ENCODE results near the gene NUP93.

Gene NUP93

GRCh38 chr16:56729735-56730662 lies at the start of gene NUP93:
NUP93 (plus strand) TSS chr16:56730129; CDS start chr16:56748248, 18,119 bp downstream.
- peak; percentile 91 for DNase-seq

GRCh38 chr16:56681939-56682702 lies 47.8 kb upstream of the NUP93 start, which contains the start of gene MT1X:
MT1X (plus strand) TSS chr16:56682470; CDS start chr16:56682541, 71 bp downstream.
- peak; percentile 90 for DNase-seq

- peak; percentile 20 for DNase-seq
Measured at GRCh38 chr16:56682703-56683397, 47.1 kb upstream of the NUP93 start.

GRCh38 chr16:56683424-56684172 lies 46.3 kb upstream of the NUP93 start:
- no peak for DNase-seq

GRCh38 chr16:56684256-56684925 lies 45.5 kb upstream of the NUP93 start:
- DNase-seq = no peak

- no peak for DNase-seq
Measured at GRCh38 chr16:56684926-56685590, 44.9 kb upstream of the NUP93 start.

GRCh38 chr16:56686758-56687157 lies 43.2 kb upstream of the NUP93 start:
- no peak for DNase-seq

GRCh38 chr16:56688762-56689161 lies 41.2 kb upstream of the NUP93 start:
- no peak for DNase-seq

GRCh38 chr16:56689171-56689570 lies 40.8 kb upstream of the NUP93 start:
- DNase-seq = no peak

- DNase-seq = no peak
Measured at GRCh38 chr16:56690420-56691122, 39.4 kb upstream of the NUP93 start.

GRCh38 chr16:56691885-56692284 lies 38.0 kb upstream of the NUP93 start:
- no peak for DNase-seq

- no peak for DNase-seq
Measured at GRCh38 chr16:56695246-56695645, 34.7 kb upstream of the NUP93 start.

GRCh38 chr16:56697456-56698155 lies 32.3 kb upstream of the NUP93 start:
- no peak for DNase-seq

- DNase-seq = no peak
Measured at GRCh38 chr16:56700195-56700594, 29.7 kb upstream of the NUP93 start.

- DNase-seq = no peak
Measured at GRCh38 chr16:56700631-56701030, 29.3 kb upstream of the NUP93 start.

GRCh38 chr16:56701534-56701933 lies 28.4 kb upstream of the NUP93 start:
- no peak for DNase-seq

- no peak for DNase-seq
Measured at GRCh38 chr16:56702836-56703235, 27.1 kb upstream of the NUP93 start.

GRCh38 chr16:56708525-56709442 lies 21.1 kb upstream of the NUP93 start:
- DNase-seq = no peak

Data from activated naive CD4-positive, alpha-beta T cell treated with Interleukin-2 at 50 U/mL for 16 hours (primary cell).